NCI-H146 treated with DMSO at 0.1 percent for 48 hours (cell line): ENCODE data around the gene IFIT1B.
"Not testable (repeated sequence)": the region's sequence is repeated elsewhere in the genome, so short reads cannot be mapped to it uniquely, and the experiment has no call there.

ENCODE experiments used
- DNase-seq: peaks from one replicate; lab custom pipeline; 2025; ENCODE audit not compliant: unreplicated experiment; lab: John Stamatoyannopoulos, UW

The IFIT1B gene

DNA sequence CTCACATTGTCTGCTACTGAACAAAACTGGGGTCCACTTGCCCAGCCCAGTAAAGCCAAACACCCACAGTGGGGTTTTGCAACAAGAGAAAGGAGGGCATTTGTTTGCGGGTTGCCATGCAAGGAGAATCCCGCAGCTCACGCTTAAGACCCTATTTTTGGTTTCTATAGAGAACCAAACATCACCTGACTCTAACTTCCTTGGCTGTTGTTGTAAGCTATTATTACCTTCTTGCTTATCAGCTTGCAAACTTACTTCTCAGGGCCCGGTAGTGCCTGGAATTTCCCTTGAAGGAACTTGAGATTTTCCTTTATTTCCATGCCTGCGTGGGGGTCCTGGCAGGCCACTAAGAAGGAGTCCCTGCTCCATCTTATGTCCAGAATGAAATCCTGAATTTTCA is 29.4 kb upstream of the IFIT1B start:
- DNase-seq: no peak

- no peak for DNase-seq
Measured at GRCh38 chr10:89348975-89349374, 28.9 kb upstream of the IFIT1B start.

DNA sequence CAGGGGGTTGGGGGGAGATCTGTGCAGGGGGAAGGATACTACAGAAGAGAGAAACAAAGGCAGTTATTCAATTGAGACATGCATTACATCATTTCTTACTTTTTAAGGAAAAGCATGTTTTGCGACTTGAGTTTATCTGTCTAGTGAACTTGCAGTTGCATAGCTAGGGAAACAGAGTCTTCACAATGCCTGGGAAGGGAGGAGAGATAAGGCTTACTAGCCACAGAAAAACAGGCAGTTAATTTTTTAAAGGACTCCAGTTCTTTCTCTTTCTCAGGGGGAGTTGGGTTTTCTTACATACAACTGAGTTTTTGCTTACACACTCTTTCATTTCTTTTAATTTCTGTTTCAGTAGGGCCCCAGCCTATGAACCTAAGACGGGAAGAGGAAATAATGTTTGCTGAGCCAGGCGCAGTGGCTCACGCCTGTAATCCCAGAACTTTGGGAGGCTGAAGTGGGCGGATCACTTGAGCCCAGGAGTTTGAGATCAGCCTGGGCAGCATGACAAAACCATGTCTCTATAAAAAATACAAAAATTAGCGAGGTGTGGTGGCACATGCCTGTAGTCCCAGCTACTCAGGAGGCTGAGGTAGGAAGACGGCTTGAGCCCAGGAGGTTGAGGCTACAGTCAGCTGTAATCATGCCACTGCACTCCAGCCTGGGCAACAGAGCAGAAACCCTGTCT is 27.1 kb upstream of the IFIT1B start:
- not testable (repeated sequence) for DNase-seq

- no peak for DNase-seq
Measured at GRCh38 chr10:89351412-89351779, 26.5 kb upstream of the IFIT1B start.

GRCh38 chr10:89351780-89352597 is 25.9 kb upstream of the IFIT1B start:
- no peak for DNase-seq

- no peak for DNase-seq
Measured at GRCh38 chr10:89352802-89353201, 25.1 kb upstream of the IFIT1B start.

DNA sequence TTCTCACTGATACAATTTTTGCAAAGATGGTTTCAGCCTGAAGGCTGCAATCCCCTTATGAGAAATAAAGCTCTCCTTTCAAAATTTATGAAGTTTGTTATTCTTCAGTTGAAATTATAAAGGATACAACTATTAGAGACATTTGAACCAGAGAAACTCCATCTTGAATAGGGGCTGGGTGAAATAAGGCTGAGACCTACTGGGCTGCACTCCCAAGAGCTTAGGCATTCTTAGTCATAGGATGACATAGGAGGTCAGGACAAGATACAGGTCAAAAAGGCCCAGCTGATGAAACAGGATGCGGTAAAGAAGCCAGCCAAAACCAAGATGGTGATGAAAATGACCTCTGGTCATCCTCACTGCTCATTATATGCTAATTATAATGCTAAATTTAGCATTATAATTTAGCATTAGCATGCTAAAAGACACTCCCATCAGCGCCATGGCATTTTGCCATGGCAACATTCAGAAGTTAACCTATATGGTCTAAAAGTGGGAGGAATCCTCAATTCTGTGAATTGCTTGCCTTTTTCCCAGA is 22.4 kb upstream of the IFIT1B start:
- DNase-seq: no peak

DNA sequence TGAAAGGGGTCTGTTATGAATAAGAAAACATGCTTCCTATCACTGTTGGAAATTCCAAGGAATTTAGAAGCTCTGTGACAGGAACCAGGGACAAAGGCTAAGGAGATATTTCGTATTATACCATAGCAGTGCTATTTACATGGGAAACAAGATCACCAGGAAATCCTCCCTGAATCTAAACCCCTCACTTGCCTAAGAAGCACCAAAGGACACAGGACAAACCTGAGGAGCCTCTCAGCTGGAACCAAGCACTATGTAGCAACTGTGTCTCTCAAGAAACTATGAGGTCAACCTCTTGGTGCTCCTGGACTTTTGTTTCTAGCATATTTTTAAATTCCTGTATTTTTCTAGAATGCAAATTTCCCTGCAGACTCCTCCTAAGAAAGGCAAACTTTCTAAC is 20.8 kb upstream of the IFIT1B start:
- DNase-seq: no peak

- no peak for DNase-seq
Measured at GRCh38 chr10:89357975-89358374, 19.9 kb upstream of the IFIT1B start.

DNA sequence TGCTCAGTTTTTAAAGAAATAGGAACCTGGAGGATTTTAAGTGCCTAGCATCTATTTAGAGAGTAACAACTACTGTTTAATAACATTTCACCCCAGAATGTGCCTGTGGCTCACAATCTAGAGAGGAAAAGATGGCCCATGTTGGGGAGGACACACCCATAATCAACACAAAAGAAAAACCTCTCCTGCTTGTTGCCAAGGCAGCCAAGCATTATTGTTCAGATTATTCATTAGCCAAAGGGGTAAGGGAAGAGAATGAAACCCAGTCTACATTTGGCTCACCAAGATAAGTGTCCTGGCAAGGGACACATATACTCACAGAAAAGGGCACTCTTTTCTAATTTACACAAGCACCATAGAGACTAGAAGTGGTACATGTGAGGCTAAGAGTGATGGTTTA is 17.7 kb upstream of the IFIT1B start:
- DNase-seq: peak; percentile 1

- no peak for DNase-seq
Measured at GRCh38 chr10:89362929-89363328, 14.9 kb upstream of the IFIT1B start.

DNA sequence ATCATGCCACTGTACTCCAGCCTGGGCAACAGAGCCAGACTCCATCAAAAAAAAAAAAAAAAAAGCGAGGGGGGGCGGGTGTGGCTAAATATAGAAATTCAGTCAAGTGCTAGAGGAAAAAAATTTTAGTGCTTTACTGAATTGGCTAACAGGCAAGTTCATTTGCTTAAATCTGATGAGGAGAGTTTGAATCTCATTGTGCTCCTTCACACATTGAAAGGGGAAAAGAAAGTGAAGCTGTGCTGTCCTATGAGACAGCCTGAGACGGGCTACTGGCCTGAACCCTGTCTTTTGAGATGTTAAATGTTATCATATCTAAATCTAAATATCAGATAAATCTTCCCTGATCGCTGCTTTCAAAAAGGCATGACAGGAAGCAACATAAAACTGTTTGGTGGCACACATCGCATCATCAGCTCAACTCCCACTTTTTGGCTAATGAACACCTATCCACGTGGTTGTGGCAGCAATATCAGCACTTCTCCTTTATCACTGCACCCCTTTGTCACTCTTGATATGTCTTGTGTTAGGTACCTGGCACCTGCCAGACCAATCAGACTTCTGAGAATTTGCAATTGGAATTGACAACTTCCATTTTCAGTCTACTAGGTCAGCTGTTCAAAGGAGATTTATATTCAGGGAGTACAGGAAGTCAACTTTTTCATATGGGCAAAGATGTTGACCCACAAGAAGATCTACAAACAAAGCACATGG is 14.0 kb upstream of the IFIT1B start:
- no peak for DNase-seq

- no peak for DNase-seq
Measured at GRCh38 chr10:89364531-89364930, 13.3 kb upstream of the IFIT1B start.

- peak; percentile 37 for DNase-seq
Measured at GRCh38 chr10:89367529-89367928, 10.3 kb upstream of the IFIT1B start.

DNA sequence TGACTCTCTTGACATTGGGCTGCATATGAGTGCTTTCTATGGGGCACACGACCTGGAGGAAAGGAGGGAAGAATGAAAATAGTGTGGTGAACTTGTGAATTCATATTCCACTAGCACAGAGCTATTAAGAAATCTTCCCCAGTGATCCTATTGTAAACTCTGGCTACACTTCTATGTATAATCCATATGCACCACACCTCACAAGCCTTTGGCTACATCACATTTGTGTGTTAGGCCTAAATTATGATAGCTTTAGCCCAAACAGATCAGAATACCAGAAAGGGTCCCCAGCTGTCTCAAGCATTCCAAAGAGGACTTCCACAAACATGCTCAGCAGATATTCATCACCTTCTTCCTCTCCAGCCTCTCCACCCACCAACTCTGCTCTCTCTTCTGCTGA is 9.7 kb upstream of the IFIT1B start:
- DNase-seq: no peak

- peak; percentile 4 for DNase-seq
Measured at GRCh38 chr10:89369156-89370105, 8.4 kb upstream of the IFIT1B start.

DNA sequence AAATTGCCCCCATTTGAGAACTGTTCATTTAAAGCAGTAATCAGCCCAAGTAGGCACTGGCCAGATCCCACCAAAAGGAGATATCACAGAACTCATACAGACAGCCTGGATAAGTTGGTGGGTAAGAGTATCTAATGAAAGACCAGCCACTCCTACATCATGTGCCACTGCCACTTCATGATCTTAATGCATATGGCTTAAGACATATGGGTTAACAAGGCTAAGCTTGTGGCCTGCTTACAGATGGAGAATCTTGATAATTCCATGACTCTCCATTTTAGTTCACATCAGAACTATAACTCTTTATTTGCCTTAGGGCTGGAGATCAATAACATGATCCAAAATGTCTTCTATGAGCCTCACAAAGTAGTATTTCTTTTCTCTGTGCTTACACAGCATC is 6.8 kb upstream of the IFIT1B start:
- DNase-seq: no peak

DNA sequence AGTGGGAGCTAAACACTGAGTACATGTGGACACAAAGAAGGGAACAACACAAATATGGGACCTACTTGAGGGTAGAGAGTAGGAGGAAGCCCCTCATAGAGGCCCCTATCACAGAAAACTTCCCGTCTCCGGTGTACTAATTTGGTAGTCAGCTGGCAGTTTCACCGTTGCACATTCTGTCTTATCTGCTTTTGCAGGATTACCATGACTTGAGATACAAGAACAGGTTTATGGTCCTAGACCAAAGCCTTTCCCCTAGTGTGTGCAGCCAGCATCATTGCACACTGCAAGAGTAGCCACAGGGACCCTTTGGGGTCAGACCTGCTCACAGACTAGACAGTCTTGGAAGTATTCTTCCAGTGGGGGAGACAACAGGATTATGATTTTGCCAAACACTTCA is 5.9 kb upstream of the IFIT1B start:
- DNase-seq: no peak

DNA sequence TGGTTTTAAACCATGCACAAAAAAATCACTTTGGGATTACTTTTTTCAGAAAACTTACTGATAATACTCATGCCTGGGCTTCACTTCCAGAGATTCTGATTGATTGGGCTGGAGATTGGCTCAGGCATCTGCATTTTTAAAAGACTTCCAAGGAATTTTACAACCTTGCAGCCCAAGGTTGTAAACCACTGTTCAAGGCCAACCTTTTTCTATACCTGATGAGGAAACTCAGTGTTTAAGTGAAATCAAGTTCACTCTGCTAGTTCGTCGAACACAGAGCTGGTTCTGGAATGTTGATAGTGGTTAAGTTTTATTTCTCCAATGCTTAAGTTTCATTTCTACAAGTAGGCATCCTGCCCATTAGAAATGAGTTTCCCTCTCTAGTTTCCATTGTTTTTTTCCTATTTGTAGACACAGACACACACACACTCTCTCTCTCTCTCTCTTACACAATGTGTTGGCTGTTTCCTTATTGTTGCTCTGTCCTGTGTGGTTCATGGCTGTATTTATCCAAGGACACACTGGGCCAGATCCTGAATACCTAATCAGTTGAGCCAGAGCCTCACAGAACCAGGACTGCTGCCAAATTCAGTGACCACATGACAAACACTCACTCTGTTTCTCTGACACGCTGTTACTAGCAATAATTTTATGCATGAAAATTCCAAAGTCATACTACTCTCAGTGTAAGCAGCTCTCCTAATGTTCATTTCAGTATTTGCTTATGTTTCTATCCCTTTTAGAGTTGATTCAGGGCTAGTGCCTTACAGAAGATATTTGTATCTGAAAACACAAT is 3.7 kb upstream of the IFIT1B start:
- DNase-seq: no peak

- DNase-seq: no peak
Measured at GRCh38 chr10:89374713-89375141, 3.1 kb upstream of the IFIT1B start.
